ENCODE measurements around the gene SPAG8.

Gene SPAG8

DNA sequence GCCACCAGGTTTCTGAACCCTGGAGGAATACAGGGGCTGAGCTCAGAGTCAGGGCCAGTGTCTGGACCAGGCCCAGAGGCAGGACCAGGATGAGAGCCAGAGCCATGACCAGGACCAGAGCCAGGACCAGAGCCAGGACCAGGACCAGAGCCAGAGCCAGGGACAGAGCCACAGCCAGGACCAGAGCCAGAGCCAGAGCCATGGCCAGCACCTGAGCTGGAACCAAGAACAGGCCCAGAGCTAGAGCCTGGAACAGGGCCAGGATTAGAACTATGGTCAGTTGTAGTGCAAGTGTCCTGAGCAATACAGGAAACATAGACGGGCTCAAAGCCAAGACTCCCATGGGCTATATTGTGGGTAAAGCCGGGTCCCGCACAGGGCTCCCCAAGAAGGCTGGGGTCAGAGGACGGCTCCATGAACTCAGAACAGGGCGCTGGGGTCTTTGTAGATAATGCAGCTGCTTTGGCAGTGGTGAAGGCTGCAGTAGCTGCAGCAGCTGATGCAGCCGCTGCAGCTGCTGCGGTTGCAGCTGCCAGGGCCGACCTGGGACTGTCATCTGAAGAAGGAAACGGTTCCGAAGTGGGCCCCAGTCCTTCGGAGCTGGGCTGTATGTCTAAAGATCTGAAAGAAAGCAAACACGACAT lies 559 bp downstream of the SPAG8 start:
- no peak for DNase-seq (ENCODE audit: low read depth, low spot score)

DNA sequence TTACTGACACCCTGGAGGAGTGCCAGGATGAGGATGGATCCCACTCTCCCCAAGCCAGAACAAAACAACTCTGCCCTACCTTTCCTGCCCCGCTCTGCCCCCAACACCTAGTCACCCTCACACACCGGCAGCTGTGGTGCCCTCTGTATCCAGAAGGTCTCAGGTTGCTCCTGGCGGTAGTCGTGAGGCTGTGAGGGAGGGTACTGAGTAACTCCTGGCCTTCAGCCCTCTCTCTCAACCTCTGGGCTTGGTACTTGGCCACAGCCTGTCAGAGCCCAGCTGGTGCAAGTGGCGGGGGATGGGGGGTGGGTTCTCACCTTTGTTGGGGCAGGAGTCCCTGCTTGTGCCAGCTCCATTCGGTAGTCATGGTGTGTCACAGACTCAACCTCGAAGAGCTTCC lies 1.9 kb downstream of the SPAG8 start:
- no peak for DNase-seq (ENCODE audit: low read depth, low spot score)

DNA sequence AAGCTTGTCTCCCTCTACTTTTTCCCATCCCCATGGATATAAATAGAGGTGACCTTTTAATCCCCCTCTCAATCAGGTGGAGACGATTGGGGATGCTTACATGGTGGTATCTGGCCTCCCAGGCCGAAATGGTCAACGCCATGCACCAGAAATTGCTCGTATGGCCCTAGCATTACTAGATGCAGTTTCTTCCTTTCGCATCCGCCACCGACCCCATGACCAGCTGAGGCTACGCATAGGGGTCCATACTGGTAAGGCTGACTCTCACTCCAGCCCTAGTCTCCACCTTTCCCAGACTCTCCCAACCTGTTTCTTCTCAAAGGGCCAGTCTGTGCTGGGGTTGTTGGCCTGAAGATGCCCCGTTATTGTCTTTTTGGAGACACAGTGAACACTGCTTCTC lies 3.6 kb downstream of the SPAG8 start:
- no peak for DNase-seq (ENCODE audit: low read depth, low spot score)

DNA sequence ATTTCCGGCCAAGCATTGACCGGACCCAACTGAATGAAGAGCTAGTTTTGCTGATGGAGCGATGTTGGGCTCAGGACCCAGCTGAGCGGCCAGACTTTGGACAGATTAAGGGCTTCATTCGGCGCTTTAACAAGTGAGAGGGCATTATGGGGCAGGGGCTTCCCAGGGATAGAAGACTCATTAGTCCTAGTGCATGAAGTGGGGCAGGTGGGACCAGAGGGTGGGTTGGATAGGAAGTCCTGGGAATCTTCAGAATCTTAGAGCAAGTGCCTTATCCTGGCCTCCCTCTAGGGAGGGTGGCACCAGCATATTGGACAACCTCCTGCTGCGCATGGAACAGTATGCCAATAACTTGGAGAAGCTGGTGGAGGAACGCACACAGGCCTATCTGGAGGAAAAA lies 6.0 kb downstream of the SPAG8 start:
- no peak for DNase-seq (ENCODE audit: low read depth, low spot score)

DNA sequence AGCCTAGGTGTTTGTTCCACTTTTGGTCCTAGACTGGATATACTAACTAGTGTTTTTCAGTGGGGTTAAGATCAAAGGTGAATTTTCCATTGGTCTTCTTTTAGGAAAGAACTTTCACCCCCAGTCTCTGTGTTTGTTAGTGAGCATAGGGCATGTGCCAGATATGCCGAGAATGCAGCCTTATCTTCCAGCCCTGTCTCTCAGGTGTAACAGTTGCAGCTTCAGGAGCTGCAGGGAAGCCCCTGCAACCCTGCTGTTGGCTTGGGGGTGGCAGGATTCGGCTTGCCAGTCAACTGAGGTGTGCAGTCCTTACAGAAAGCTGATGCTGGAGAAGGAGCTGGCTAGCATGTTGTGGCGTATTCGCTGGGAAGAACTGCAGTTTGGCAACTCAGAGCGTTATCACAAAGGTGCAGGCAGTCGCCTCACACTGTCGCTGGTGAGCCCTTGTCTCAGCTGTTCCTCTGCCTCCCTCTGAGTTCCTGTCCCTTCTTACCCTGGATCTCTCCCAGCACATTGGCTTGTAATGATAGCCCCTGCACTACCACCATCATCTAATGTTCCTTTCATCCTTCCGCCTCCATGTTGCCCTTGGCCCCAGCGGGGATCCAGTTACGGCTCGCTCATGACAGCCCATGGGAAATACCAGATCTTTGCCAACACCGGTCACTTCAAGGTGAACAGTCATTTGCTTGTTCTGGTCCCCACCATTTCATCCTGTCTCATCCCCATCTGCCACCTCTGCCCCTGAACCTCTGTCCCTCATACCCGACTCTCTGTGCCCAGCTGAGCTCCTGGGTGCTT lies 10.5 kb downstream of the SPAG8 start:
- DNase-seq (ENCODE audit: low read depth, low spot score), result no peak

DNA sequence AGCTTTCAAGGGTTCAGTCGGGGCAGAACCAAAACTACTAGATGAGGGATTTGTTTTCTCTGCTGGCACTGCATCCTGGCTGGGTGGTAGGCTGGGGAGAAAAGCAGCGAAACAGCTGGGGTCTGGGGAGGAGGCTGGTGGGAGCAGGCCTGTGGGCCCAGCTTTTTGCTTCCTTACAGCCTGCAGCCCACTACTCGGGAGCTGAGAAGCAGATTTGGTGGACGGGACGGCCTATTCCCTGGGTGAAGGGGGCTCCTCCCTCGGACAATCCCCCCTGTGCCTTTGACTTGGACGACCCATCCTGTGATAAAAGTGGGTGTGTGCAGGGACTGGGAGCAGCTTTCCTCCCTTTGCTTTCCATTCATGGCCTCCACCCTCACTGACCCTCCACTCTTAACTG lies 11.5 kb downstream of the SPAG8 start:
- DNase-seq (ENCODE audit: low read depth, low spot score), result no peak

DNA sequence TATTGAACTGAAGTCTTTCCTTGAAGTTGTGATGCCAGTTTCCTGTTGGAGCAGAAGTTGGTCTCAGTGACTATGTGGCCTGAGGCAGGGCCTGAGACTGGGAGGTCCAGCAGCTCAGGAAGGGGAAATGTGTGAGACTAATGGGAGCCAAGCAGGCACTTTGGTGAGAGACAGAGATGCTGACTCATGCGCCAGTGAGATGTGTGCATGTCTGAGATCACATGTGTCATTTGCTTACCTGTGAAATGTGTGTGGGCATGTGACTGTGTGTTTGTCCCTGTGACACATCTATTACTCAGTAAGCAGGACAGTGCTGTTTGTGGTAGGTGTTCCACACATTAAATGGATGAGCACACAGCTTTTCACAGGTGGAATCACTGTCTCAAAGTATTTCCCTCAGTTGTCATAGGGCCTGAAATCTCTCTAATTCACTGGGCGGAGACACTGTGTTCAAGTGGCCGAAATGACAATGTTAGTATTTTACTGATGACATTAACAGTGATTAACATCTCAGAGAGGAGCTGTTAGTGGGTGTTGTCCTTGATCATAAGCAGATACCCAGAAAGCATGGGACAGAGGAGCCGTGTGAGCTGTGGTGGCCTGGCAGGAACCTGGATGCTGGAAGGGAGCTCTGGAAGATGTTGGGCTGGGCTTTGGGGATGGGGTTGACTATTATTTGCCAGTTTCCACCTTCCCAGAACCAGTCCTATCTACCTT lies 13.2 kb downstream of the SPAG8 start:
- DNase-seq (ENCODE audit: low read depth, low spot score), result peak; percentile 36

DNA sequence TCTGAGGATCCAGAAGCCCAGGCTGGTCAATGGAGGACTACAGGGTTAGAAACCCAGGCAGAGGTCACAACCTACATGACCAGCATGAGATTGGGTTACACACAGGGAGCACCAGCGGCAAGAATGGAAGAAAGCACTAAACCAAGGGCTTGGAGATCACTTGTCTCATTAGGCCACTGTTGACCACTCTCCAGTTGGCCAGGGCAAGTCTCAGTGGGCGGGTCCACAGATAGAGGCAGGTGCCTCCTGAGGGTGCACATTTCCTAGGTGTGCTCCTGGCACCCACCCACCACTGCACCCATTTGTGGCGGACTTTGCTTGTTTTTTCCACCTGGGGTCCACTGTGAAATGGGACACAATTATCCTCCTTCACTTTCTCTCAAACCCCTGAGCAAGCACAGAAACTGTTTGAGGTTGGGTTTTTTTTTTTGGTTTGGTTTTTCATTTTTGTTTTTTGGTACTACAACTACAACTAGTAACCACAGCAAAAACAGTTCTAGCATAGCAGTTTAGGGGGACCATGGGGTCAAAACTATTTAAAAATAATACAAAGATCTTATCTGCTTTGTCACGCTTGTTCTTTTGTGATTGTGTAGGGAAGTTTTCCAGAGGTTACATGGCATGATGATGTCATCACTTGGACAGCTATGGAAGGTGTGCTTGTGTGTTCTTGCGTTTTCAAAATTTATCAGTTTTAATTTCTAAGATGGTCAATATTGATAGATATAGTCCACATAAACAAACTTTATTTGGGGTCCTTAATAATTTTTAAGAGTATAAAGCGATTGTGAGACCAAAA lies 14.6 kb downstream of the SPAG8 start:
- DNase-seq (ENCODE audit: low read depth, low spot score), result no peak

DNA sequence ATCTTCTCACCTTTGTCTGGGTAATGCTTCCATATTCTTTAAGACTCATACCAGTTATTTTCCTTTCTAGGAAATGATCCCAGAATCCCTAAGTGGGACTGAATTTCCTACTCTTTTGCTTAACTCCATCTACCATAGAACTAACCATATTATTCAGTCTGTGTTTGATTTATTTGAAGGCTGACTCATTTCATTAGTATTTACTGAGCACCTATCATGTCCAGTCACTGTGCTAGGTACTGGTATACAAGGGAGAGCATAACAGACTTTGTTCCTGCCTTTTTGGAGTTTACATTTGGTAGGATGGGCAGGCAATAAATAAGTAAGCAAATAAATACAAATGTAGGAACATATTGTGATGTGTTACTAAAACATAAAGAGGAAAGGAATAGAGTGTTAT lies 16.4 kb downstream of the SPAG8 start:
- no peak for DNase-seq (ENCODE audit: low read depth, low spot score)

DNA sequence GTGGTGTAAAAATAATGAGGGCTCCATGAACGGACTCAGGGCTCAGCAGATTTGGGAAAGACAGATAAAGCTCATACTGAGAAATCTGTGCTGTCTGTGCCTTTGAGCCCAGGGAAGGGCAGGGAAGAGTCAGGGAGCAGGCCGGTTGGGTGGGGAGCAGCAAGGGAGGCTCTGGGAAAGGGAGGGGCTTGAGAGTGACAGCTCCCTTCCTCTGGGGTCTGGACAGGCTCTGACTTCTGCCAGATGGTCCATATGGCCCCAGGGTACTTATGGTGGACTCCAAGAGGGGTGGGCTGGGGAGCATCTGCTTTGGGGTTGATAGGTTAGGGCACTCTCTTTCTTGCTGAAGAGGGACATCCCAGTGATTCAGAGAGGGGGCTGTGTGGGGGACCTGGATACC lies 18.6 kb downstream of the SPAG8 start:
- no peak for DNase-seq (ENCODE audit: low read depth, low spot score)

DNA sequence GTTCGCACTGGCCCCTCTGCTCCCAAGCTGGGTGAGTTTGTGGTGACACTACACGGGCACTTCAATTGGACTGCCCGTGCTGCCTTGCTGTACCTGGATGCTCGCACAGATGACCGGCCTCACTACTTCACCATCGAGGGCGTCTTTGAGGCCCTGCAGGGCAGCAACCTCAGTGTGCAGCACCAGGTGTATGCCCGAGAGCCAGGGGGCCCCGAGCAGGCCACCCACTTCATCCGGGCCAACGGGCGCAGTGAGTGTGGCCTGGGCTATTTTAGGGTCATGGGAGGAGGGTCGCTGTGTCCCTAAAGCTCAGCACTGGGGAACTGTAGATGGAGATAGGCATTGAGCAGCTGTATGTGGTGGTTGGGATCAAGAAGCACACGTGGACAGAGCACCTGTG lies 19.2 kb downstream of the SPAG8 start:
- no peak for DNase-seq (ENCODE audit: low read depth, low spot score)

DNA sequence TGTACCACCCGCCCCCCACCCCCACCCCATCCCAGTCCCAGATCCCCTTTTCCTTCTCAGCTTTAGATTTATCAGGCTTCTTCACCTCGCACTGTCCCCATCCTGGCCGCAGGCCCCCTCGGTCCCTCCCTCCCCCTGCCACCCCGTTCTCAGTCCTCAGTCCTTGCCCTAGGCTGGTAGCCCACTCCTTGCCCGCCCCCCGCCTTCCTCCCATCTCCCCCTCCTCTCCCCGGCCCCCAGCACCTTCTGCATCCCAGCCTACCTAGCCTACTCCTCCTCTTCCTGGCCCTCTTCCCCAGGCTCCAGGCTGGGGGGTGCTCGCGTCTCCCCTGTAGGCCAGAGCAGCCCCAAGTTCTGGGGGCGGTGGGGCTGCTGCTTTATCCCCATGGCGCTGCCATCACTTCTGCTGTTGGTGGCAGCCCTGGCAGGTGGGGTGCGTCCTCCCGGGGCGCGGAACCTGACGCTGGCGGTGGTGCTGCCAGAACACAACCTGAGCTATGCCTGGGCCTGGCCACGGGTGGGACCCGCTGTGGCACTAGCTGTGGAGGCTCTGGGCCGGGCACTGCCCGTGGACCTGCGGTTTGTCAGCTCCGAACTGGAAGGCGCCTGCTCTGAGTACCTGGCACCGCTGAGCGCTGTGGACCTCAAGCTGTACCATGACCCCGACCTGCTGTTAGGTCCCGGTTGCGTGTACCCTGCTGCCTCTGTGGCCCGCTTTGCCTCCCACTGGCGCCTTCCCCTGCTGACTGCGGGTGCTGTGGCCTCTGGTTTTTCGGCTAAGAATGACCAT lies 19.8 kb downstream of the SPAG8 start:
- no peak for DNase-seq (ENCODE audit: low read depth, low spot score)

DNA sequence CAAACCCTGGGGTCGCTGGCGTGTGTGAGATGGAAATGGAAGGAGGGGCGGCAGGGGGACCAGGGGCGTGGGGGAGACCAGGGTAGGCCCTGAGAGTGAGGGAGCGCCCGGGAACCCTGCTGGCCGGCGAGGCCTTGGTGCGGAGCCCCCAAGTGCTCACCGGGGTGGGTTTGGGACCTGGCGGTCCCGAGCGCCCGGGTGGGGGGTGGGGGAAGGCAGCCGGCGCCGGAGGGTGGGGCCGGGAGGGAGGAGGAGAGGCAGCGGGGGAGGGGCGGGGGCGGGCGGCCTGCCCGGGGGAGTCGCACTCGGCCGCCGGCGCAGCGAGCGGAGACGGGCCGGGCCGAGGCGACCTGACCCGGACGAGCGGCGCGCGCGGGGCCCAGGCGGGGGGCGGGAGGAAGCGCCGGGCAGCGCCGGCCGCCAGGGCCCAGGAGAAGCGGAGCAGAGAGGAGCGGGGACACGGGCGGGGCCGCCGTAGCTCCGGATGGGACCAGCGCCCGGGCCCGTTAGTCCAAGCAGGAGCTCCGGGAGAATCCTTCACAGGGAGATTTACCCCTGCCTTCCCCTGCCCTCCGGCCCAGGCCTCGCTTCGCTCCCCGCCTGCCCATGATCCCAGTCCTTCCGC lies 20.7 kb downstream of the SPAG8 start, which contains the start of gene NPR2:
Gene NPR2, plus strand, starts transcription at position 295 of the 625 bp plus-strand sequence. CDS start 818 bp downstream, outside the sequence.
- peak; percentile 71 for DNase-seq (ENCODE audit: low read depth, low spot score)

DNA sequence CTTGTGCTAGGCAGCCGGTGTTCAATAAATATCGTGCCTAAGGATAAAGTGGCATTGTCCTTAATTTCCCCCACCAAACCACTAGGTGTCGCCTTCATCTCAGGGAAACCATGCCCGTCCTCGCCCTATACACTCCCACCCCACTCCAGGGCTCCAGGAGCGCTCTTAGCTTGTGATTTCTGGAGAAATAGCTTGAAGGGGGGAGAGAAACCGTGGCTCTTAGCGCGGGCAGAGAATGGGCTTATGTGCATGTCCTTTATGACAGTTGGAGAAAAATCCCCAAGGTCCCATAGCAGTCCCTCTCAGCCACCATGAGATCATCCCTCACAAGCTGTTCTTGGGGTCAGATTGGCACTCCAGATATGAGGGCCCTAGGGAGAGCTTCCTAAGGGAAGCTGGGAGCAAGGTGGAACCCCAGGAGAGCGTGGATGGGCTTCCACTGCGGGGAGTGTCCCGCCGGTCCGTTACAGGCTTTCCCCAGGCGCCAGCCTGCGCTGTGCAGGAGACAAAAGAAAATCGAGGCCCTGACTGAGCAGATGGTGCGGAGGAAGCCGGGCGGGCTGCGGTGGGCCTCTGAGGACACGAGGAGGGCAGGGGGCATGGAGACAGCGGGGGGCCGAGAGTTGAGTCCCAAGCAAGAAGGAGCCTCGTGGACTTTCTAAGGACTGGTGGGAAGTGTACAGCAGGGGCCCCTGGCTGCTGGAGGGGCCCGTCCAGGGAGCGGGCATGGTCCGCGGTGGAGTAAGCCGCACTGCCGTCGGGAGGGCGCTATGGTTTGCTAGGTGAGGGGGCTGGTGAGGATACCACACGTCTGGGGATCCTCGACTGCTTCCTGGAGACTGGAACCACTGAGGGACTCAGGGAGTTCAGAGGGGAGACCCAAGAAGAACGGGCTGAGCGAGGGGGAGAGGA lies 21.4 kb downstream of the SPAG8 start:
- DNase-seq (ENCODE audit: low read depth, low spot score), result peak; percentile 91

DNA sequence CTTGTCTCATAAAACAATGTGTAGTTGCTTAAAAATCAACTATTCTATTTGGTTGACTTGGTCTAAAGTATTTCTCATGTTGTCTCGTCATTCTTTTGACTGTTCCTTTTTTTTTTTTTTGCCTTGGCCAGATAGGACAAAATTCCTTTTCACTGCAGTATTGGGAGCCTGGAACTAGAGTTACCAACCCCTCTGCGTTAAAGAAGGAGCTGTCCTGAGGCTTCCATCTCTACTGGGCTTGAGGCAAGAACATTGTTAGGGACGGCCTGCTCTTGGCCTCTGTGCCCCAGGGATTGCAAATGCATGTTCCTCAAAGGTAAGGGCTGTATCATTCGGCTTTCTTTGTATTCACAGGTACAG lies 22.1 kb downstream of the SPAG8 start:
- DNase-seq (ENCODE audit: low read depth, low spot score), result no peak

DNA sequence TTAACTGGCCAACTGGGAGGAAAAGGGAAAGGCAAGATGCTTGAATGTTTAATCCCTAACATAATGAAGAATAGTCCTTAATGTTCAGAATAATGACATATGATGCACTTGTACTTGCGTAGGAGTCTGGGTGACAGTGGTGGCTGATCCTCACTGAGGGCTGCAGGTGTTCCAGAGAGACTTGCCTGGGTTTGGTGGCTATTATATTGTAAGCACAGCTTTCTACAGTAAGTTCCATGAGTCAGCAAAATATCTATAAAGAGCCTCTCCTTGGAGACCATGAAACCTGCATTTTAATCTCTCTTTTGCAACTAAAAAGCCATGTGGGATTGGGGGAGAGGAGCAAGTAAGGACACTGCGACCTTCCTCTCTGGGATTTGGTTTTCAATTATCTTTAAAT lies 22.5 kb downstream of the SPAG8 start:
- DNase-seq (ENCODE audit: low read depth, low spot score), result no peak

DNA sequence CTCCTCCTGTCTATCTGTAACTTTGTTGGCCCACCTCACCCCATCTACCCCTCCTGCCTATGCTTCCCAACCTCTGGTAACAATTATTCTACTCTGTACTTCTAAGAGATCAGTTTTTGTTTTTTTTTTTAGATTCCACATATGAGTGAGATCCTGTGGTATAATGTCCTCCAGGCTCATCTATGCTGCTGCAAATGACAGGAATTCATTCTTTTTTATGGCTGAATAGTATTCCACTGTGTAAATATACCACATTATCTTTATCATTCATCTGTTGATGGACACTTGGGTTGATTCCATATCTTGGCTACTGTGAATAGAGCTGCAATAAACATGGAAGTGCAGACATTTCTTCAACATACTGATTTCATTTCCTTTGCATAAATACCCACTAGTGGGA lies 28.6 kb downstream of the SPAG8 start:
- DNase-seq (ENCODE audit: low read depth, low spot score), result no peak

DNA sequence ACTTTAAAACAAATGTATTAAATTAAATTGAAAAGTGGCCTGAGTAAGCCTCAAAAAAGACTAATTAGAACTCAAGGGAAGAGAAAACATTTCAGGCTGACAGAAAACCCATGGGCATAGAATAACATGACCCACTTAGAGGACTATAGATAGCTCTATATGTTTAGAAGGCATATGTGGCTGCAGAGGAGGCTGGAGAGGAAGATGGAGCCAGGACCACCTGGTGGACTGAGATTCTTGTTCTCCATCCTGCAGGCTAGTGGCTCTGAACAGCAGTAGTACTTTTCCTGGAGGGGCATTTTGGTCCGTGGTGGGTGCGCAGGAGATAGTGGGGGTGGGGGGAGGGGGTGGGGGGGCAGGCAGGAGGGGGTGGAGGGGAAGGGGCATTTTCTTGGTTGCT lies 31.0 kb downstream of the SPAG8 start:
- DNase-seq (ENCODE audit: low read depth, low spot score), result no peak

DNA sequence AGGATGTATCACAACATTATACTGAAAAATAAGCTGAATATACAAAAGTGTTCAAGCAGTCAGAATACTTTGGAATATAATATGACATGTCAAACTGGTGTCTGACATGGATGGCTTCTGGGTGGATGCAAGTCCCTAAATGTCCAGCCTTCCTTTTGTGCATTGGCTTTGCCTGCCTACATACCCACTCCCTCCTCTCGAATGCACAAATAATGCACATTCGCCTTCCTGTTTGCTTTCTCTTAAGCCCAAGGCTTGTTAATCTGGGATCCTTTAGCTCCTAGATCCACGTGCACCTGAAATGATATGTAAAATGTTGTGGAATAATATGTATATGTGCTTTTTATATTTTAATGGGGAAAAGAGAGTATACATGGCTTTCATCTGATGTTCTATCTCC lies 33.6 kb downstream of the SPAG8 start:
- no peak for DNase-seq (ENCODE audit: low read depth, low spot score)

DNA sequence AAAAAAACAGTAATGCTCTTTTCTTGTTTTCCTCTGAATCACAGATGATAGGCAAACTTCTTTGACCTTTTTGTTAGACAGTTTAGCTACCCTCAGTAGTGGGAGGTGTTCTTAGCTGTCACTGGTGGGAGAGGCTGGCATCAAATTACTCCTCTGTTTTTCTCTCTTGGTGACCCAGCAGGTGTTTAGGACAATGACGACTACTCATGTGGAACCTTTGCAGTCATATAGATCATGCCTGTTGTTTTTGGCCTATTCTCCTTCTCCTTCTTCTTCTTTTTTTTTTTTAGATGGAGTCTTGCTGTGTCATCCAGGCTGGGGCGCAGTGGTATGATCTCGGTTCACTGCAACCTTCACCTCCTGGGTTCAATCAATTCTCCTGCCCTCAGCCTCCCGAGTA lies 36.0 kb downstream of the SPAG8 start:
- DNase-seq (ENCODE audit: low read depth, low spot score), result no peak
